ENCODE data around the gene DNASE1L2. TPM values are rescaled to one million over a fixed set of nuclear protein-coding genes. Genes with fewer than 3 reads are reported as not detected.
"Not testable (repeated sequence)": the region's sequence is repeated elsewhere in the genome, so short reads cannot be mapped to it uniquely, and the experiment has no call there.

The DNASE1L2 gene
- total RNA-seq, 1 donor from 2014 or later: 2.4 TPM

DNA sequence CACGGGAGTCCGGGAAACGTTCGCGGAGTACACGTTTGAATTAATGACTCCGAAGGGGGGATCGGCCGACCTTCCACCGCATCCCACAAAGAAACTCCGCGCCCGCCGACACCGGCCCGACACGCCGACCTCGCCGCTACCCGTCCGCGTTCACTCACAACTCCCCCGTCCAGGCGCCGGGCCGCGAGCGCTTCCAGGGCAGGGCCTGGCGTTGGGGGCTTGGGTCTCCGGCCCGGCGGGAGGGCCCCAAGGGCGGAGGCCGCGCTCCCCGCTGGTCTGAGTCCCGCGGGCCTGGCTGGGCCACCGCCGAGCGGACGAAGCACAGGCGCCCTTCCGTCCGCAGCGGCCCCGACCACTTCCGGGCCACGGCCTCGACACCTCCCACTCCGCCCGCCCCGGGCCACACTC is 31.3 kb downstream of the DNASE1L2 start:
- DNase-seq (ENCODE audit: low read depth): not testable (repeated sequence)

DNA sequence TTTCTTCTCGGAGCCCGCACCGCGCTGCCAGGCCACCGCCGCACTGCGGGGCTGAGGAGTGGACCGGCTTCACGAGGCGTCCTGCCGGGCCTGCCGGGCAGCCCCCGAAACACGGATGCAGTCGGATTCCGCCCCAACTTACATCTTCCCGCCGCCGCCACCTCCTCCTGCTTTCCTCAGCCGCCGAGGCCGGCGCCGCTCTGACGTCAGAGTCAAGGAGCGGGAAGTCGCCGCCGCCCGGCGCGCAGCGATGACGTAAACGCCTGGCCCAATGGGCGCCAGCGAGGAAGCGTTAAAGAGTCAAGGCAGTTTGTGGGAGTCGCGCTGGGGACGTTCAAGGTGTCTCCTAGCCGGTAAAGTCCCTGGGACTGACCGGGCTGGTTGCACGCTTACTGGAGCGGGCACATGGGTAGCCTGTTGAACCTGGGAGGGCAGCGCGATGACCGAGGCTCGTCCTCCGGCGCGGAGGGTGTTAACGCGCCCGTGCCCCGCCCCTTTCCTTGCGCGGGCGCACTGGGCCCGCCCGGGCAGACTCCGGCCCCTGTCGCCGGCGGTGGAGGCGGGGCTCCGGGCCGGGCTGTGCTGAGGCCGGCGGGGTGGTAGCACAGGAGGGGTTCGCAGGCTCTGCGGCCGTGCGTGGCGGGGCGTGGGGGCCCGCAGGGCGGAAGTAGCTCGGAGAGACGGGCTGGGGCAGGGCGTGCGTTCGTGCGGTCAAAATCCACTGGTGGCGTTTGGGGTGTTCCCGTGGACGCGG is 31.8 kb downstream of the DNASE1L2 start, which contains the start of gene RNPS1:
RNPS1 (minus strand) TSS at position 214 of the 754 bp plus-strand sequence. CDS start 3,483 bp downstream, outside the sequence.
- DNase-seq (ENCODE audit: low read depth): peak; percentile 97

DNA sequence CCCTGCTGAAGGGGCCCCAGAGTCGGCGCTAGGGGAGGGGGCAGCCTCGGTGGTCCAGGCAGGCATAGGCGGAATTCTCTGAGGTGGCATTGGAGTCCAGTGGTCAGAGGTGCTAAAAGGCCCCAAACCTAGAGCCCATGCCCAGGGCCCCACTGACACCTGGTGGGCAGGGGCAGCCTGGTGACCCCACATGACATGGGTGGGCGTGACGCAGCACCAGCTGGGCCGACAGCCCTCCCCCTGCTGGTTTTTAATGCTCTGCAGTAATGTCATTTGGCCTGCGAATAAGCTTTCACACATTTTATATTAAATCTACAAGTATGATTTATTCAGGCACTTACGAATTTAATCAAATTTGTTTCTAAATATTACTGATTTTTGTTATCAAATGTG is 33.8 kb downstream of the DNASE1L2 start:
- DNase-seq (ENCODE audit: low read depth): no peak

DNA sequence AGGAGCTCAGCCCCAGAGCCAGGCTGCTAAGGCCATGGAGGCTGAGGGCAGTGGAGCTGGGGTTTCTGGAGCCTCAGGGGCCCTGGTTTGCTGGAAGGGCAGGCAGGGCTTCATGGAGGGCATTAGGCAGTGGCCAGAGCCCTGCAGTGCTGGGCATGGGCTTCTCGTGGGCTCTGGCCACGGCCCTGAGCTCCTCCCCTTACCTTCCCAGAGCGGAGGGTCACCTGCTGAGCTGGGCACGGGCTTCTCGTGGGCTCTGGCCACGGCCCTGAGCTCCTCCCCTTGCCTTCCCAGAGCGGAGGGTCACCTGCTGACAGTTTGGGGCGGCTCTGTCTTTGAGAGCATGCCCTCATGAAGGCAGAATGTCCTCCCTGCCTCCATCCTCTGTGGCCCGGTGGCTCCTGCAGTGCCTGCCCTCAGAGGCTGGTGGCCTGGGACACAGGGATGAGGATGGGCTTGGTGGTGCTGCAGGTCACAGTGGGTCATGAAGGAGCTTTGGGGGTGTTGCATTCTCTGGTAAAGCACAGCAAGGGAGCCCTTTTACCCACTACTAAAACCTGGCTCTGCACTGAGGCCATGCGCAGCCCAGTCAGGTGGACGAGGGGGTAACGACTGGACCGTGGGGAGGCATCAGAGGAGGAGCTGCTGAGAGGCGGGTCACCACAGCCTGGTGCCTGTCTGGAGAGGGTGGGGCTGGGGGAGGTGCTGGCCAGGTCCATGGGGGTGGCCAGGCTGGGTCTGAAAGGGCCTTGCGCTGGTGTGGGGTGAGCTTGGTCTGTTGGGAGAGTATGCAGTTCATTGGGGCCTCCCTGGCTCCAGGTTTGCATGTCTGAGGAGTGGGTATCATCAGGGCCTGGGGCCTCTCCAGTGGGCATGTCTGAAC is 34.6 kb downstream of the DNASE1L2 start:
- no peak for DNase-seq (ENCODE audit: low read depth)

DNA sequence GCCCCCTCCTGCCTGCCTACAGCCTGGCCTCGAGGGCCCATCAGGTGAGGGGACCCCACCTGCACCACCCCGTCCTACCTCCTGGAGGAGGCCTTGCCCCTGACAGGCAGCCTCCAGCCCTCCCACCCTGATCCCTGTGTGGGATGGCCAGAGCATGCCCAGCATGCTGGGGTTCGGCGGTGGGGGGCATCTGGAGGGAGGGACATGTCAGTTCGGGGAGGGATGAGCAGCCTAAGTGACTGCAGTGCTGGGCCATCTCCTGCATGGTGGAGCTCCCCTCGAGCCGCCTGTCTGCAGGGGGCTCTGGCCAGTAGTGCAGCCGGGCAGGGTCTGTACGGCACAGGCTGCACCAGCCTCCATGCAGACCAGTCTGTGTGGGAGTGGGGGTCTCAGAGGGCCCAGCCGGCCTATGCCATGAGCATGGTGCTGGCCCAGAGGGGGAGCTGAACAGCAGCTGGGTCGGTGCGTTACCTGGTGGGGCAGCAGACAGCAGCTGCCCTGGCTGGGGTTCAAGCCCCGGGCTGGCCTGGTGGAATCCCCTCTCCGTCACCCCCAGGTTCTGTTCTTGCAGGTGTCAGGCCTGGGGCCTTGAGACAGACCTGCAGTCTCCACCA is 35.7 kb downstream of the DNASE1L2 start:
- no peak for DNase-seq (ENCODE audit: low read depth)

DNA sequence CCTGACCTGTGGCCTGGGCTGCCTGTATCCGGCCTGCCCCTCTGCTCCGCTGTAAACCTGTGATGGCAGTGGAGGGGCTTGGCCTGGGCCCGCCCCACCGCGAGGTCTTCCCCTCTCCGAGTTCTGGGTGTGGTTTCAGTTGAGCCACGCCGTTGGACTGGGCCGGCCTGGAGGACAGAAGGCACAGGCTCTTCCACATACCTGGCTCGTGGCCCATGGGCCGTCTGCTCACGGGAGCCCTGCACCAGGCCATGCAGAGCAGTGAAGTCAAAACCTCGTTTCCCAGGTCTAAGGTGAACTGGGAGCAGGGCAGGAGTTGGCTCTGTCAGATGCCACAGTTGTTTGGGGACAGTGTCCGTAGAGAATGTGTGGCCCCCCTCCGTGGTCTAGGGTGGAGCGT is 37.2 kb downstream of the DNASE1L2 start:
- no peak for DNase-seq (ENCODE audit: low read depth)

DNA sequence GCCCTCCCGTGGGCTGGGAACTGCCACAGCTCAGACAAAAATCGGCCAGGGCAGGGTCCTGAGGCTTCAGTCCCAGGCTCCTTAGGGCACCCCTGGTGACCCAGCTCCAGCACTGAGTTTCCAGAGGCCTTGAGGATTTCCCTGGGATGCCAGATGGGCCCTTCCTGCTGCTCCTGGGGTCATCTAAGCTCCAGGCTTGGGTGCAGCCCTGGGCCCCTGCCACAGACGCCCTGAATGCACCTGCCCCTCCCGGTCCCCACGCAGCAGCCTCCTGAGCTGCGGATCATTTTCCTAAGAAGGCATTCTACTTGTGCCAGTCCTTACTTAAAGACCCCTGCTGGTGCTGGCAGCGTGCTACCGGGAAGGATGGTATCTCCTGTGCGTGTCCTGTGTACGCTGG is 37.7 kb downstream of the DNASE1L2 start:
- DNase-seq (ENCODE audit: low read depth): no peak

DNA sequence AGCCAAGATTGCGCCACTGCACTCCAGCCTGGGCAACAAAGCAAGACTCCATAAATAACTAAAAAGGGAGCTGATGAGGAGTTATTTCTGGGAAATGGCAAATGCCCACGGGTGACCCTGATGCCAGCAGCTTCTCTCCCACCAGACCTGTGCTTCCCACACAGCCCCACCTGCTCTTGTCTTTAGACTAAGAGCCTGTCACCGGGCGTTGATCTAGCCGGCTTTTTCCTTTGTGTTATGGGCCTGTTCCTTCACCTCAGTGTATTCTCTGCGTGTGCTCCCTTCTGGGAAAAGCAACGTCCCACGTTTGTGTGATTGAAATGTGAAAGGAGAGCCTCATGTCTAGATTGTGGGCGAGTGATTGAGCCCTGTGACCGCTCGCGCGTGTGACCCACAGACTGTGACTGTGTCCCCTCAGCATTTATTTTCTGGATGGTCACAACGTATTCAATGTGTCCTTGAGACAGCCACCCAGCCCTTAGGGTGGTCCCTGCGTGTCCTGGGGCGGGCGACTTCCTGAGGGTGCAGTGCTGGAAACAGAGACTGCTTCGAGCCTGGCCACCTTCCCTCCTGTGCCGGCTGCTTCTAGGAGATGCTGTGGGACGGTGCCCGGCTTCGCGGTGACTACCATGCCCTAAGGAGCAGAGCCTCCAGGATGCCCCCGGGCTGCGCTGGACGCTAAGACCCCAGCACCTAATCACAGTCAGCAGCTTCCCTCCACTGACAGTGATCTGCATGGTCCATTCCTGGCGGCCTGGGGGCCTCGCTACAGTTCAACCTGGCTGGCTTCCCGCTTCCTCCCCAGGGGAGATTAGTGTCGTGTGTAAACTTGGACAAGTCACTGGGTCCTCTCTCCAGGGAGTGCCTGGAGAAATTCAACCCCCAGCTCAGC is 39.5 kb downstream of the DNASE1L2 start:
- DNase-seq (ENCODE audit: low read depth): peak; percentile 23

DNA sequence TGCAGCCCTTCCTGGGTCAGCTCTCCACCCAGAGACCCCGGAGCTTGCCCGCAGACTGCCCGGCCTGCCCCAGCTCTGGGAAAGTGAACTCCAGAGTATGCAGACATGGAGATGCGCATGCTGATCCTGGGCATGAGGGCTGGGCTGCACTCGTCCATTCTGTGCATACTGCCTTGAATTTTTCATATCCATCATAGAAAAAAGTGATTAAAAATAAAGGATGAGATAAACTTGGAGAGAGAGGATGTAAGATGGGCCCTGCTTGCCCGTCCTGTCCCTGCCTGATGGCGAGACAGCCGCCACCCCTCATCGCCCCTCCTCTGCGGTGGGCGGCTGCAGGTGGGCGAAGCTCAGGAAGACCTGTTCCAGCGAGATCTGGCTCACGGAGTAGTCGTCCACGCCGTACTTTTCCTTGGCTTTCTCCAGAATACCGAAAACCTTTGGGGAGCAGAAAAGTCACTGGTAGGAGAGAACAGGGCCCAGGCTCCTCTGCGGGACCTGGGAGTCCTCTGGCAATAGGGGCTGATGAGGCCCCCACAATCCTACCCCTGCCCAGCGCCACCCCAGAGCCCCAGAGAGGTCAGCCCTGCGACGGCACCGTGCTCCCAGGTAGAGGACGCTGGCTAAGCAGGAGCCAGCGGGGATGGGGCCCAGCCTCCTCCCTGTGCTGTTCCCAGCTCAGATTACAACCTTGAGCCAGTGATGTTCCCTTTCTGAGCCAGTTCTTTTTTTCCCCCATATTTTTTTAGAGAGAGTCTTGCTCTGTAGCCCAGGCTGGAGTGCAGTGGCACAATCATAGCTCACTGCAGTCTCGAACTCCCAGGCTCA is 40.3 kb downstream of the DNASE1L2 start:
- DNase-seq (ENCODE audit: low read depth): no peak

DNA sequence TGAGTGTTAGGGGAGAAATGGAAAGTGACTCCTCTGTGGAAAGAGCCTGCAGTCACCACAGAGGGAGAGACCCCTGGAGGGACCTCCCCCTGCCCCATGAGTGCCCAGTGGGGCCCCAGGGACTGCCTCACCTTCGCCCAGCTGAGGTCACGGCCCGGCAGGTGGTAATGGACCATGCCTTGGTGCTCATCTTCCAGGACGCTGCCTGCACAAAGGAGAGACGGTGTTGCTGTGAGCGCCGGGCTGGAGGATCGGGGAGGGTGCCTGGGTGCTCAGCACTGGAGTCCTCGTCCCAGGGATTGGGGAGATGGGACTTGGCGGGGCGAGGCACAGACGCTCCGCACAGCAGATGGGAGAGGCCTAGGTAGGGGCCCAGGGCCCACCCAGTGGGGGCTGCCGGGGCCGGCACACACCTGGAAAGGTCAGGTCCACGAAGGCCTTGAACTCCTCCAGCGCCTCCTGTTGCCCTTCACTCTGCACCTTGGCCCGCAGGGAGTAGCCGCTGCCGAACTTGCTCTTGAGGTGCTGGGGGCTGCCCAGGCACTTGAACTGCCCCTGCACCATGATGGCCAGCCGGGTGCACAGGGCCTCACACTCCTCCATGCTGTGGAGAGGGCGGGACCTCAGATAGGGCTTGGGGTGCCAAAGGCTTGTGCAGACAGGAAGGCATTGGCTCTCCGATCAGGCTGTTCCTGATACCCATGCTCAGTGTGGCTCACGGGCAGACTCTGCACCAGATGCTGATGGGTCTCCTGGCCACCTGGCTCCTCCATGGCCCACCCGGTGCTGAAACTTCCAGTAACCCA is 41.4 kb downstream of the DNASE1L2 start:
- no peak for DNase-seq (ENCODE audit: low read depth)

DNA sequence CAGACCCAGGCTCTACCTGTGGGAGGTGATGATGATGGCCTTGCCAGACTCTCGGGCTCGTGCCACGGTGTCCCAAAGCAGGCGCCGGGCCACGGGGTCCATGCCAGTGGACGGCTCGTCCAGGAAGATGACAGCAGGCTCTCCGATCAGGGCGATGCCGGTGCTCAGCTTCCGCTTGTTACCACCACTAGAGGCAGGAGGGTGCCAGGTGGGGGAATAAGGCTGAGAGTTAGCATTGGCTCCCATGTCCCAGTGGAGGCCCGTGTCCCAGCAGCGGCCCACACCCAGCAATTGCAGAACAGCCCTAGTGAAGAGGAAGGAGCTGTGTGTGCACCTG is 42.0 kb downstream of the DNASE1L2 start:
- DNase-seq (ENCODE audit: low read depth): no peak

DNA sequence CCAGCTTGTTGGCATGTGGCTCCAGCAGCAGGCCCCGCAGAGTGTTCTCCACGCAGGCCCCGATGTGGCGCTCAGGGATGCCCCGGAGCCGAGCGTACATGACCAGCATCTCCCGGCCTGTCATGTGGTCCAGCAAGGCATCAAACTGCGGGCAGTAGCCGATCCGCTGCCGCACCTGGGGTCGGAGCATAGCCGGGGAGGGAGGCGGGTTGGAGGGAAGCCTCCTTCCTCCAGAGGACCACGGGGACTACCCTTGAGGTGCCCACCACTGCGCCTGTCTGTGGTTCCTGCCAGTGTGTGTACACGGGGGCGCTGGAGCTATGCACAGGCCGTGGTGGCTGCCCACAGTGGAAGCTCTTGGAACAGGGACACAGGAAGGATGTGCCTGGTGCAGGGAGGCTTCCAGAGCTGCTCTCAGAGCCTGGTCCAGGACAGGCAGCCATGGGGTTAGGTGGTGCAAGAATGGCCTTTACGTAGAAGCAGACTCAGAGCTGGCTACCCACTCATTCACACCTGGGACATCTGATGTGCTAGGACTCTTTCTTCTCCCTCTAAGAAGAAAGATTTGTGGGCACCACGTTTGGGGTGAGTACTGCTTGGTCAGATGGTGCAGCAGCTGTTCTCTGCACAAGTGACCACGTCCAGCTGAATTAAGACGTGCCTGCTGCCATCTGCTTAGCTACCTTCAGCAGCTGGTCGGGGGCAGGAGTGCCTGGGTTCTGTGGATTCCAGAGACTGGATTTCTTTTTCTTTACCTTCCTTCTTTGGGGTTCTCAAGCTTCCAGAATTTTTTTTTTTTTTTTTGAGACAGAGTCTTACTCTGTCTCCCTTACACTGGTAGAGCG is 42.9 kb downstream of the DNASE1L2 start:
- DNase-seq (ENCODE audit: low read depth): peak; percentile 88

DNA sequence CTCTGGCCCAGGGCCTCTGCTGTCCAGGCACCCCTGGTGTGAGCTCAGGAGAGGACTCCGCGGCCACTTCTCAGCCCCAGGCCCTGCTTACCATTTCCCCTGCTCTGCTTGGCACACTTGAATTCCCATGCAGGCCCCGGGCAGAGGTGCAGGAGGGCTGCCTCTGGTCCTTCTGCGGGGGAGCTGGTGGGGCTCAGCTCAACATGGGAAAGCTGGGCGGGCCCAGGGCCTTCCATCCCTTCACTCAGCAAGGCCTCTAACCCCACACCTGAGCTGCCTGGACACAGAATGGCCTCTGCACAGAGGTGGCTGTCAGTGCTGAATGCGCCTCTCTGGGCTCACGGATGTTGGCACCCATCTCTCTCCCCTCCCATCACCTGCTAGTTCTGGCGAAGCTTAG is 44.2 kb downstream of the DNASE1L2 start:
- no peak for DNase-seq (ENCODE audit: low read depth)

DNA sequence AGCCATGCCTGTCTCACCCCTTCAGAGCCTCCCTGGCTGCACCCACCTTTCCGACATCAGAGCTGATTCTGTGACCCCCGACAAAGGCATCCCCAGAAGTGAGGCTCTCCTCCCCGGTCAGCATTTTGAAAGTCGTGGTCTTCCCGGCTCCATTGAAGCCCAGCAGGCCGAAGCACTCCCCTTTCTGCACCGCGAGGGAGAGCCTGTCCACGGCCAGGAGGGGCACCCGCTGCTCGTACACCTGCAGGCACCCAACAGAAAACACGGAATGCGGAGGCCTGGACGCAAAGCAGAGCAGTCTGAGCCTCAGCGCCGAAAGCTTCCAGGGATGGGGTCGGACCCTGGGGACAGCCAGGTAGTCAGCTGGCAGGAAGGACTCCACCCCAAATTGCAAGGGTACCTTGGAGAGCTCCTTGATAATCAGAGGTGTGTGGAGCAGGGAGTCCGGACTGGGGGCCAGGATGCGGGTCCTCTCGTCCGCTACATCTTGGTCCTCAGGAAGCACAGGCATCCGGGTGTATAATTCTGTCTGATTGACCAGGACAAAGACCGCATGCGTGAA is 44.8 kb downstream of the DNASE1L2 start:
- no peak for DNase-seq (ENCODE audit: low read depth)

DNA sequence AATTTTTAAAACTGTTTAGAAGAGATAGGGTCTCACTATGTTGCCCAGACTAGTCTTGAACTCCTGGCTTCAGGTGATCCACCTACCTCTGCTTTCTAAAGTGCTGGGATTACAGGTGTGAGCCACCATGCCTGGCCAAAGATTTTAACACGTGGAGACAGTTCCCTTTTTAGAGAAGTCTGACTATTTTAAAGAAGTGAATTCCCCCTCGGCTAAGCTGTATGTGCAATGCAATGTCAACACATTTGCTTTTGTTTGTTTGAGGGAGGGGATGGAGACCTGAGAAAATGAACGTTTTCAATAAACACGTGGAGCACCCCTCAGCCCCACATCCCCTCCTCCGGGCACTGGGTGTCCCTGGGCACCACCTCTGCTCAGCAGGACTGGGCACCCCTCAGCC is 46.0 kb downstream of the DNASE1L2 start:
- no peak for DNase-seq (ENCODE audit: low read depth)

DNA sequence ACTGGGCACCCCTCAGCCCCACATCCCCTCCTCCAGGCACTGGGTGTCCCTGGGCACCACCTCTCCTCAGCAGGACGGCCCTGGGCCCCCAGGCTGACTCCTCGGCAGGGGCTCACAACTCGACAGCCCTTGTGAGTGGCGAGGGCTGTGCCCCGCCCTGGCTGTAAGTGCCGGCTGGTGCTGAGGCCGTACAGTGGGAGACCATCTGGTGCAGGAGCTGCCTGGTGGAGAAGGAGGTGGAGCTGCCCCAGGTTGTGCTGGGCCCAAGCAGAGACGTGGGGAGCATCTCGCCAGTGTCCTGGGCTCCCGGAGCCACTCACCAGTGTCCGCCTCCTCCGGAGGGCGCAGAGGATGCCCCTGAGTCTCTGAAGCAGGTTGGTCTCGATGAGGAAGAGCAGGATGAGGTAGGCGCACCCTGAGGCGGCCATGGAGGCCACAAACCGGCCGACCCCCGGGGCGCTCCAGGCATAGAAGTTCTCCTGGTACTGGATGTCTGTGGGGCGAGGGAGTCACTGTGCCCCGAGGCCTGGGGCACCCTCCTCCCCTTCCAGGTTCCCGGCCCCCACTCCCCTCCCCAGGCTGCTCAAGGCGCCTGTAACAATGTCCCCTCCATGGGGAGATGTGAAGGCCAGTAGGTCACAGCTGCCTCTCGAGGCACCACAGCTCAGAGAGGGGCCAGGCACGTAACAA is 46.8 kb downstream of the DNASE1L2 start:
- DNase-seq (ENCODE audit: low read depth): no peak

DNA sequence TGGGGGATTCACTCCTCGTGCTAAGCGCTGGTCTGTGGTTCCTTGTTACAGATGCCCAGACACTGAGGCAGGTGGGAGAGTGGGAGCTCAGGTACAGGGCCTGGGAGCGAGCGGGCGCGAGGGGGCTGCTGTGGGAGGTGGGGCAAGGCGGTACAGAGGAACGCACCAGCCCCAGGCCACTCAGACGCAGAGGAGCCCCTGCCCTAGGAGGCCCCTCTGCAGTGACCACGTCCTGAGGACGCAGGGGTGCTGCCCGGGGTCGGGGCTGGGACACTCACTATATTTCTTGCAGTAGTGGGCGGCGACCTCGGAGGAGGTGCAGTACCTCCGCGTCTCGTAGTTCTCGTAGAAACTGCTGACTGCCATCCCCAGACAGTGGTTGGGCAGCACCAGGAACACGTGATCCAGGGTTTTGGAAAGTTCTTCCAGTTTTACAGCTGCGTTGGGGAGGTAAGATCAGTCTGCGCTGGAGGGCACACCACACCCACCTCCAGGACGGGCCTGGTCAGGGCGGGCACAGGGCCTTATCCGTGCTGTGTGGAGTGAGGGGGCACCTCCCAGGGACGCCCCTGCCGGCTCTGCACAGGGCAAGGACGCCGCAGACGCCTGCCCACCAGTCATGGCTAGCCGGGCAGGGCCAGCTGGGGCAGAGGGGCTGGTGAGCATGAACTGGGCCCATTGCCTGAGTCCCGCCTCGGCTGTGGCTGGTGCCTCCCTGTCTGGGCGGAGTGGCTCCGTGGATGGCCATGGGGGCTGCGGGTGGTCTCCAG is 47.9 kb downstream of the DNASE1L2 start:
- no peak for DNase-seq (ENCODE audit: low read depth)
